K562 (cell line): Measurements from ENCODE around the gene SNAI1. TPM values are rescaled to one million over a fixed set of nuclear protein-coding genes. Genes with fewer than 3 reads are reported as not detected.
A peak's percentile ranks its signal among the peaks of the same experiment; 100 is the strongest.

Experiments
- CBFB ChIP-seq: sonication (generic); formaldehyde crosslinking; IDR thresholded peaks from 2 replicates; pipeline ENCODE4 v1.4.0; 2020; ENCODE audit warnings: mild to moderate bottlenecking, missing genetic modification reagents
- CLOCK ChIP-seq: fragments of 250-450 bp; sonication (Bioruptor Pico); IDR thresholded peaks from 2 replicates; pipeline ENCODE4 v1.4.0; 2020; ENCODE audit warnings: mild to moderate bottlenecking, moderate library complexity, borderline replicate concordance
- EGR1 ChIP-seq: fragments of 450-650 bp; conservative IDR thresholded peaks from 2 replicates; pipeline ENCODE4 v1.6.1; 2017; ENCODE audit warnings: mild to moderate bottlenecking
- FOXK1 ChIP-seq: sonication (generic); formaldehyde crosslinking; IDR thresholded peaks from 2 replicates; pipeline ENCODE4 v1.8.0; 2022; ENCODE audit warnings: missing genetic modification reagents, mild to moderate bottlenecking, borderline replicate concordance
- HDAC1 ChIP-seq, 2 experiments: fragments of 450-650 bp; IDR thresholded peaks; 2 replicates each; pipeline ENCODE4 v1.6.1; 2016 to 2017; ENCODE audit warnings: inconsistent platforms in 1 of 2, mild to moderate bottlenecking in 1 of 2, moderate library complexity in 1 of 2
- ID3 ChIP-seq, 2 experiments: fragments of 250-450 bp in 1 of 2; fragments of 450-650 bp in 1 of 2; sonication (Bioruptor Pico) in 1 of 2; IDR thresholded peaks; 2 replicates each; pipeline versions ENCODE4 v1.6.1 to v1.8.0; 2016 to 2021; ENCODE audit warnings: mild to moderate bottlenecking in 2 of 2, moderate library complexity in 2 of 2, missing compliant biosample characterization in 1 of 2, missing genetic modification characterization in 1 of 2
- JUN ChIP-seq, 2 experiments: sonication (generic) in 1 of 2; formaldehyde crosslinking in 1 of 2; IDR thresholded peaks; 2 replicates each; pipeline versions ENCODE4 v1.6.1 to v1.8.0; 2012 to 2022; ENCODE audit warnings: borderline replicate concordance in 2 of 2, mild to moderate bottlenecking in 2 of 2, improper control_type of control experiment in 1 of 2, low read depth in 1 of 2, low read length in 1 of 2, missing genetic modification reagents in 1 of 2
- MTA3 ChIP-seq: fragments of 450-650 bp; formaldehyde crosslinking; IDR thresholded peaks from 2 replicates; pipeline ENCODE4 v1.6.1; 2017; ENCODE audit warnings: mild to moderate bottlenecking, borderline replicate concordance
- MYC ChIP-seq, 2 experiments: fragments of 250-450 bp in 1 of 2; sonication (Bioruptor Pico) in 1 of 2; IDR thresholded peaks; 2 replicates each; pipeline versions ENCODE4 v1.5.1 to v1.6.1; 2012 to 2021; ENCODE audit warnings: low read depth in 2 of 2, borderline replicate concordance in 1 of 2, improper control_type of control experiment in 1 of 2, low read length in 1 of 2, mild to moderate bottlenecking in 1 of 2, moderate library complexity in 1 of 2
- NFIC ChIP-seq: fragments of 450-650 bp; IDR thresholded peaks from 2 replicates; pipeline ENCODE4 v1.6.1; 2017; ENCODE audit warnings: mild to moderate bottlenecking, inconsistent platforms
- NR2C1 ChIP-seq, 2 experiments: fragments of 450-650 bp; IDR thresholded peaks; 2 replicates each; pipeline ENCODE4 v1.6.1; 2017; ENCODE audit warnings: mild to moderate bottlenecking in 2 of 2, antibody characterized with exemption in 1 of 2, inconsistent platforms in 1 of 2, missing compliant biosample characterization in 1 of 2, missing genetic modification characterization in 1 of 2
- PCBP2 ChIP-seq: fragments of 200-400 bp; formaldehyde crosslinking; IDR thresholded peaks from 2 replicates; pipeline ENCODE4 v1.6.1; 2018; ENCODE audit warnings: low read length, low read depth, mild to moderate bottlenecking, moderate library complexity; ENCODE audit not compliant: poor library complexity, severe bottlenecking
- PHF21A ChIP-seq: fragments of 450-650 bp; IDR thresholded peaks from 2 replicates; pipeline ENCODE4 v1.6.1; 2017; ENCODE audit warnings: low read depth, borderline replicate concordance
- POU5F1 ChIP-seq: fragments of 150-350 bp; IDR thresholded peaks from 2 replicates; pipeline ENCODE4 v1.6.1; 2014; ENCODE audit warnings: borderline replicate concordance, low read length, low read depth, mild to moderate bottlenecking; ENCODE audit not compliant: partially characterized antibody
- SIN3A ChIP-seq, 2 experiments: fragments of 150-350 bp in 1 of 2; IDR thresholded peaks; 2 replicates each; pipeline ENCODE4 v1.6.1; 2011 to 2016; ENCODE audit warnings: borderline replicate concordance in 2 of 2, low read depth in 2 of 2, low read length in 2 of 2, mild to moderate bottlenecking in 2 of 2, moderate library complexity in 2 of 2; ENCODE audit not compliant: control insufficient read depth in 1 of 2
- SRSF9 ChIP-seq: fragments of 200-400 bp; formaldehyde crosslinking; IDR thresholded peaks from 2 replicates; pipeline ENCODE4 v1.6.1; 2017; ENCODE audit warnings: low read depth, low read length, borderline replicate concordance
- ZBTB7A ChIP-seq: IDR thresholded peaks from 2 replicates; pipeline ENCODE4 v1.6.1; 2011; ENCODE audit warnings: low read depth, mild to moderate bottlenecking, low read length, moderate library complexity, borderline replicate concordance; ENCODE audit not compliant: control insufficient read depth
- ZC3H8 ChIP-seq: fragments of 450-650 bp; IDR thresholded peaks from 2 replicates; pipeline ENCODE4 v1.6.1; 2017
- ZNF324 ChIP-seq: fragments of 250-450 bp; sonication (Bioruptor Pico); IDR thresholded peaks from 2 replicates; pipeline ENCODE4 v1.4.0; 2020; ENCODE audit warnings: mild to moderate bottlenecking
- polyA plus RNA-seq, 8 experiments: library from polyadenylated mRNA; depleted of rRNA in 4 of 8; stranded (reverse) in 5 of 8; unstranded in 3 of 8; fragments of >200 nt; fragmentation: Nextera tagmentation in 2 of 8; fragmentation: Illumina TruSeq in 1 of 8; extraction: Ambion mirVana in 2 of 8; extraction: Trizol in 1 of 8; gene quantifications; 2 replicates each; pipeline versions ENCODE4 v1.2.1 to v1.2.3, GENCODE V29; 2011 to 2014; ENCODE audit warnings: inconsistent platforms in 1 of 8, missing spikeins in 1 of 8
- total RNA-seq, 7 experiments: library from RNA; depleted of rRNA in 6 of 7; stranded (reverse); fragments of >200 nt in 6 of 7; fragmentation: Illumina TruSeq in 2 of 7; extraction: Trizol in 2 of 7; gene quantifications; 2 replicates each; pipeline versions ENCODE4 v1.2.1 to v1.2.3, GENCODE V29; 2011 to 2021; ENCODE audit warnings: low replicate concordance in 1 of 7
- TF ChIP-seq, protein P1 (sequence below): IDR thresholded peaks from 3 replicates; pipeline ENCODE4 v1.6.1; 2011; ENCODE audit warnings: borderline replicate concordance, mild to moderate bottlenecking; ENCODE audit not compliant: insufficient read length, insufficient read depth

SNAI1 gene
- total and polyA plus RNA-seq, 9 of the 15 experiments (the other 6 are each of a cell fraction or from before 2014, with no cell fraction given) = 0.32 to 11.6 (median 2.0) TPM

- TF ChIP-seq CLOCK = no peak
- TF ChIP-seq MYC (IDR thresholded peaks at IDR 0.05; ENCODE audit: low read depth, low read length) = peak; percentile 94; the same call in 1 of the 2 replicates
- peak; percentile 86; the same call in 1 of the 2 replicates for TF ChIP-seq MYC (CRISPR knock-in tag; IDR thresholded peaks at IDR 0.05; ENCODE audit: borderline replicate concordance, low read depth)
- TF ChIP-seq JUN (IDR thresholded peaks at IDR 0.05; ENCODE audit: borderline replicate concordance, low read depth, low read length) = peak; percentile 25; the same call in 1 of the 2 replicates
- TF ChIP-seq JUN (CRISPR knock-in tag; IDR thresholded peaks at IDR 0.05; ENCODE audit: borderline replicate concordance) = 0 out of 2 replicates have a peak, but pooled peaks have one; percentile 45
- peak; percentile 75 for TF ChIP-seq PHF21A
- TF ChIP-seq SRSF9 = no peak
- peak in 1 of 2 experiments; percentile 82; a peak in 2 of 4 replicates for TF ChIP-seq HDAC1 (IDR thresholded peaks at IDR 0.05)
- no peak for TF ChIP-seq ZC3H8
- TF ChIP-seq NFIC = peak; percentile 31; the same call in 1 of the 2 replicates
- TF ChIP-seq MTA3 = peak; percentile 83
- no peak for TF ChIP-seq ZNF324
- peak; percentile 38 to 52; a peak in 1 of 4 replicates for TF ChIP-seq SIN3A (IDR thresholded peaks at IDR 0.05; ENCODE audit: borderline replicate concordance in 2 of 2, control insufficient read depth in 1 of 2, low read depth in 2 of 2, low read length in 2 of 2)
- no peak for TF ChIP-seq PCBP2
- no peak for TF ChIP-seq ID3 (CRISPR knock-in tag; IDR thresholded peaks at IDR 0.05)
- TF ChIP-seq ID3 (tag; IDR thresholded peaks at IDR 0.05) = peak; percentile 74
- no peak for TF ChIP-seq FOXK1 (CRISPR knock-in tag)
- peak; percentile 57 for TF ChIP-seq EGR1
- peak; percentile 98 for TF ChIP-seq ZBTB7A
- TF ChIP-seq POU5F1 = no peak
- TF ChIP-seq, protein P1, sequence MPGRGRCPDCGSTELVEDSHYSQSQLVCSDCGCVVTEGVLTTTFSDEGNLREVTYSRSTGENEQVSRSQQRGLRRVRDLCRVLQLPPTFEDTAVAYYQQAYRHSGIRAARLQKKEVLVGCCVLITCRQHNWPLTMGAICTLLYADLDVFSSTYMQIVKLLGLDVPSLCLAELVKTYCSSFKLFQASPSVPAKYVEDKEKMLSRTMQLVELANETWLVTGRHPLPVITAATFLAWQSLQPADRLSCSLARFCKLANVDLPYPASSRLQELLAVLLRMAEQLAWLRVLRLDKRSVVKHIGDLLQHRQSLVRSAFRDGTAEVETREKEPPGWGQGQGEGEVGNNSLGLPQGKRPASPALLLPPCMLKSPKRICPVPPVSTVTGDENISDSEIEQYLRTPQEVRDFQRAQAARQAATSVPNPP = no peak
- TF ChIP-seq NR2C1 (IDR thresholded peaks at IDR 0.05) = no peak
- TF ChIP-seq NR2C1 (tag; IDR thresholded peaks at IDR 0.05) = peak; percentile 22; the same call in 1 of the 2 replicates
- no peak for TF ChIP-seq CBFB
Measured at GRCh38 chr20:49979030-49979832, 3.5 kb upstream of the SNAI1 start (continued).
